GM18858 (cell line): Measurements from ENCODE around the gene DDX23.
A peak's percentile ranks its signal among the peaks of the same experiment; 100 is the strongest.
"Not testable (repeated sequence)": the region's sequence is repeated elsewhere in the genome, so short reads cannot be mapped to it uniquely, and the experiment has no call there.

ENCODE experiments used
- ATAC-seq: cut with Tn5 transposase; IDR thresholded peaks from one replicate; pipeline ENCODE4 v1.9.1; 2021; ENCODE audit not compliant: unreplicated experiment

Gene DDX23

DNA sequence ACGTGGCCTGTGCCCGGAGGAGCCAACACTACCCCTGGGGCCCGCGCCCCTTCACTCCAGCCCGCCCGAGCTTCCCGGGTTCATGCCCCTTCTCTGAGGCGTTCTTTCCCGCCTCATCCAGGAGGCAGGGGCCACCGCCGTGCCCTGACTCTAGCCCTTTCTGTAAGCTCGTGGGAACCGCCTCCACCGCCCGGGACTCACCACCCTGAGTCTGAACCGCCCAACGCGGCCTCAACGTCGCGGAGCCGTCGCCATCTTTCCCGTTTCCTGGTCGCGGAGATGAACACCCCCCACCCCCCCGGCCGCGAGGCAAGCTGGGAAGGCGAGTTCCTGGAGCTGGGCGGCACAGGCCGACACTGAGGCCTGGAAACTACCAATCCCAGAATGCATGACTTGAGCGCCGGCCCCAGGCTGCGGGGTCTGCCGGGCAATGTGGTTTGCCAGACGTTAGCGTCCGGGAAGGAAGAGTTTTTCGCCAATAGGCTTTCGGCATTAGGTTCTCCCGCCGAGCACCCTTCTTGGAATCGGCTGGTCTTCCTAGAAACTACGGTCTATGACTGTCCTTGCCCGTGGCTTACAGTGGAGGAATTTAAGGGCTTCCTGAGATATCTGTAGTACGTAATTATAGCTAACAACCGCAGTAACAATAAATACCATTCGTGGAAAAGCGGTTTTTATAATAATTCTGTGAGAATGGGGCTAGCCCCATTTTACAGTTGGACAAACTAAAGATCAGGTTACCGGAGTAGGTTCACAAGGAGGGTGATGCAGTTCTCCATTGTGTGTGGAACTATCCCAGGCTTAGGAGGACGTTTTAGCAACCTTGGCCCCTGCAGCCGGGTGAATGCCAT is at the start of gene DDX23:
Gene DDX23 (minus strand): TSS at position 281 of the 851 bp plus-strand sequence. CDS start 6,381 bp downstream, outside the sequence.
- peak; percentile 74 for ATAC-seq

GRCh38 chr12:48901278-48901677 is 49.3 kb upstream of the DDX23 start:
- ATAC-seq, result peak; percentile 51

DNA sequence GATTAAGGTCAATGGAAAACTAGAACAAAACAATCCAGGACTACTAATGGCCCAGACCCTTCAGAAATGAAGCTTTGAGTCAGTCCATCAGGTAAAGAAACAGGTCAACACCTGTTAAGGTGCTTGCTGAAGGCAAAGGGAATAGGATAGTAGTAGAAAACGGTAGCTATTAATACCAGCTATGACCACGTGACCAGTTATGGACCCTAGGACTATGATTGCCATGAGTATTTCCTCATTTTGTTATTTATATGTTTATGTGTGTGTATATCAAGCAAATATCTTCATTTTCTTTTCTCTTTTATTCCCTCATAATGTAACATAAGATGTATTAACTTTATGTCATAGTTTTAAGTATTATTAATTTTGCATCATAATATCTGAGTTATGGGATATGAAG is 47.7 kb upstream of the DDX23 start:
- ATAC-seq, result no peak

DNA sequence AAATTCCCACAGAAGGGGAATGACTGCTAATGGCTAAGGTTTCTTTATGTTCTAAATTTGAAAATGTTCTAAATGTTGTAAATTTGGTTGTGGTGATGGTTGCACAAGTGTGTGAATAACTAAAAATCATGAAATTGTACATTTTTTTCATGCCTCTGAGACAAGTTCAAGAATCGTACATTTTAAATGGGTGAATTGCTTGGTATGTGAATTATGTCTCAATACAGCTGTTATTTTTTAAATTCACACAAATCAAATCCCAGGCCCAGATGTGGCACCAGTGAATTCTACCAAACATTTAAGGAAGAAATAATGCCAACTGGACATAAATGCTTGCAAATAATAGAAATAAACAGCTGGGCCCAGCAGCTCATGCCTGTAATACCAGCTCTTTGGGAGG is 42.3 kb upstream of the DDX23 start:
- no peak for ATAC-seq

GRCh38 chr12:48890657-48891418 is 38.9 kb upstream of the DDX23 start:
- ATAC-seq, result no peak

DNA sequence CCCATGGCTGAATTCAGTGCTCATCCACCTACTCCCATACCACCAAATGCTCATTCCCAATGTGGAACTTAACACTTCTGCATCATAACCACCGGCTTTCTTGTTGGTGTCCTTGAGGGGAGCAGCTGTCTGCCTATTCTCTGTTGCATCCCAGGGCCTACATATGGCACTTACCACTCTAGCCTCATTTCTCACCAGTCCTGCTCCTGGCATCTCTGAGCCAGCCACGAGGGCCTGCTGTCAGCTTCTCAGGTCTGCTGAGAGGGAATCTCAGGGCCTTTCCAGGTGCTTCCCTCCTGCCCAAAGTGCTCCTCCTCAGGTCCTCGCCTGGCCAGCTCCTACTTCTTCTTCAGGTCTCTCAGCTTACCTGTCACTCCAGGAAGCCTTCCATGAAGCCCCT is 37.7 kb upstream of the DDX23 start:
- no peak for ATAC-seq

- no peak for ATAC-seq
These were observed 31.6 kb upstream of the DDX23 start for GRCh38 chr12:48883305-48884161.

GRCh38 chr12:48882972-48883304 is 31.0 kb upstream of the DDX23 start:
- ATAC-seq, result no peak

- ATAC-seq, result no peak
These were observed 30.3 kb upstream of the DDX23 start for GRCh38 chr12:48882315-48882687.

DNA sequence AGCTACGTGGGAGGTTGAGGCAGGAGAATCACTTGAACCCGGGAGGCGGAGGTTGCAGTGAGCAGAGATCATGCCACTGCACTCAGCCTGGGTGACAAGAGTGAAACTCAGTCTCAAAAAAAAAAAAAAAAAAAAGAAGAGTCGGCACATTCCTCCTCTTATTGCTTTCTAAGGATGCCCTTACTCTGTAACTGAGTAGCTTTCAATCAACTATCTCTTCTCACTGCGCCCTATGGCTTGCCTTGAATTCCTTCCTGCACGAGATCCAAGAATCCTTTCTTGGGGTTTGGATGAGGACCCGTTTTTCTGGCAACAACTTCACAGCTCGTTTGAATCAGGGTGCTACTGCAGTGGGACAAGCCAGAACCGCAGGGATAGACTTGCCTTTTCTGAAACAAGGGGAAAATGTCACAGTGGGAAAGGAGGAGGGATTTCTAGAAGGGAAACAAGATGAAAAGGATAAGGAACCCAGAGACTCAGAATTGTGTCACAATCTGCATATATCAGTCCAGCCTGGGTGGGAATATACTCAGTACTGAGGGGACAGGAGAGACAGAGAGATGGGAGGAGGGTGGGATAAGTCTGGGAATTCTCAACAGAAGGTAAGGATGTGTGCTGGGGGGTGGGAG is 29.8 kb upstream of the DDX23 start:
- no peak for ATAC-seq

DNA sequence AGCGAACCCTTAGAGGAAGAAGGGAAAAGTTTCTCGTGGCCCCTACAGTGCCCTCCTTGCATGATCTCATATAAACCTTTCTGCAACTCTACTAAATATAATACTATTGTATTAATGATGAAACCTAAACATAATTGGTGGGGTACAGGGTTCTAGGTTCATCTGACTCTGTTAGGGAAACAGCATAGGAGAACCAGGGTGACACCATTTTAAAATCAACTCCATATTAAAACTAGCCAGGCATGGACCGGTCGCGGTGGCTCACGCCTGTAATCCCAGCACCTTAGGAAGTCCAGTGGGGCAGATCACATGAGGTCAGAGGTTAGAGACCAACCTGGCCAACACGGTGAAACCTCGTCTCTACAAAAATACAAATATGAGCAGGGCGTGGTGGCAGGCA is 28.7 kb upstream of the DDX23 start:
- no peak for ATAC-seq

DNA sequence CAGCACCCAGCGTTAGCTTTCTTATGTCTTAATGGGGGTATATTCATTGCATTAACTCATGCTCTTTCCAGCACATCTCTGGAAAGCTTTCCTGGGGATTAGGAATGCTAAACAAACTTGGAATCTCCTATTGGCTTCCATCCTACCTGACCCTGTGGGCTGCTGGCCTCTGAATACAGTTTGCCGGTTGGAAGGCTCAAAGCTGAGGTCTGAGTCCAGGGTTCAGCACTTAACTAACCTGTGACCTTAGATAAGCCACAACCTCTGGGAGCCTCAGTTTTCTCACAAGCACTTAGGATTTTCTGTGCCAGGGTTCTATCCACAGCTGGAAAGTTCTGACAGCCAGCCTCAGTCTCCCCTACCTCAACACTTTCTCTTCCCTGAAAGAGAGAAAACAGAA is 26.6 kb upstream of the DDX23 start:
- no peak for ATAC-seq

- ATAC-seq, result no peak
These were observed 24.1 kb upstream of the DDX23 start for GRCh38 chr12:48875944-48876515.

DNA sequence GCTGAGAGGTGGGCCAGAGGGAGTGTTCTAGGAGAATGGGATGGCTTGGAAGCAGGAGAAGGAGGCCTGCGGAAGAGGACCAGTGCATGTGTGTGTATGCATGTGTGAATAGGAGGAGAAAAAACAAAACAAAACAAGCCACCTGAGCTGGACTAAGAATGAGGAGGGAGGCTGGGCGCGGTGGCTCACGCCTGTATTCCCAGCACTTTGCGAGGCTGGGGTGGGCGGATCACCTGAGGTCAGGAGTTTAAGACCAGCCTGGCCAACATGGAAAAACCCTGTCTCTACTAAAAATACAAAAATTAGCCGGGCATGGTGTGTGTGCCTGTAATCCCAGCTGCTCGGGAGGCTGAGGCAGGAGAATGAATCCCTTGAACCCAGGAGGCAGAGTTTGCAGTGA is 21.6 kb upstream of the DDX23 start:
- ATAC-seq, result not testable (repeated sequence)

DNA sequence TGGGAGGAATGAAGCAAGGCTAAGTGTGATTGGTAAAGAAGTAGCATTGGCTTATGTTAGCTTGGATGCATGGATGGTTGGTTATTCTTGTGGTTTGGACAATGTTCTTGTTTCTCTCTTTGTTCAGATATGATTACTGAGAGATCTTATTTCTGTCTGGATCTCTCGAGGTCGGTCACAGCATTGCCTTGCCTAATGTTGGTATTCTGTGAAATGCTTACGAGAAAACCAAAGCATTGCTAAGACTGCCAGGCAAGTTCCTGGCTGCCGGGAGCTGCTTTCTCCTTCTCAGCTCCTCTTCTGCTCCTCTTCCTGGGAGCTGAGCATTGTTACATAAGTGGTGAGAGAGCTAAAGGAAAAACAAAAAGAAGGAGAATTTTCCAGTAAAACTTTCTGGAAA is 21.1 kb upstream of the DDX23 start:
- no peak for ATAC-seq

GRCh38 chr12:48869191-48869590 is 17.2 kb upstream of the DDX23 start:
- ATAC-seq, result no peak

DNA sequence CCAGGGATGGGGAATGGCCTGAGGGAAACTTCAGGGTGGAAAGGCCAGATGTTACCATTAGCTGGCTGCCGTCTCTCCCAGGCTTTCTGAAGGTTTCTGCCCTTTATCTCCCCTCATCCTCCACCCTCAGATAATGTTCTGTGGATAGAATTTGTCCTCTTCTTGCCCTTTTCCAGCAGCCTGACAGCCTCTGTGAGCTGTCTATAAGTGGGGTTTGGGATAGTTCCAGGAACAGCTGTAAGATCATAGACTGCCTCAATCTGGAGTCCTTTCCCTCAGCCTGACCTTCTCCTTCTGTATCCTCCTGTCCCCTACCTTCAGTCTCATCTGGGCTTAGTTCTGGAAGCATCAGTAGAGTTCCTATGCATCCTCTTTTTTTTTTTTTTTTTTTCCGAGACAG is 16.5 kb upstream of the DDX23 start:
- ATAC-seq, result no peak

DNA sequence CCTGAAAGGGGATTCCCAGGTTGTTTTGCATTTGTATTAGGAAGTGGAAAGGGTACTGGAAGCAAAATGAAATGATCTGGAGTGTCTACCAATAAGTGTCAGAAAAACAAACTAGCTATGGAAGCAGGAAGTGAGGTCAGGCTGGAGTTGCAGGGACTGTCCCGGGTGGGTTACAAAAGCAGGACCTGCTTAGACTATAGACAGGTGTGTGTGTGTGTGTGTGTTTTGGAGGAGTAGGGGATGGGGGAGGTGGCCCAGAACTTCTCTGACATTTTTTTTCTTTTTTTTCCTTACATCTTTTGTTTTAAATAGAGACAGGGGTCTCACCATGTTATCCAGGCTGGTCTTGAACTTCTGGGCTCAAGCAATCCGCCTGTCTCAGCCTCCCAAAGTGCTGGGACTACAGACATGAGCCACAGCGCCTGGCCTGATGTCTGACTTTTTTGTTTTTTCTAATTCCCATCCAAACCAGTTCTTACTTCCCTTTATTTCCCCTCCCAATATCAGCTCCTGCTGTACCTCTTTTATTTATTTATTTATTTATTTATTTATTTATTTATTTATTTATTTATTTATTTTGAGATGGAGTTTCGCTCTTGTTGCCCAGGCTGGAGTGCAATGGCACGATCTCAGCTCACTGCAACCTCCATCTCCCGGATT is 14.2 kb upstream of the DDX23 start:
- no peak for ATAC-seq

- peak; percentile 77 for ATAC-seq
These were observed 13.5 kb upstream of the DDX23 start, which contains the start of gene RND1 for GRCh38 chr12:48865281-48866051. TSS of gene RND1 (minus strand) at chr12:48865870. CDS start at chr12:48865767, 103 bp downstream.
